ENCODE measurements around the gene ZNHIT1.
"Not testable (repeated sequence)": the region's sequence is repeated elsewhere in the genome, so short reads cannot be mapped to it uniquely, and the experiment has no call there.

The ZNHIT1 gene

DNA sequence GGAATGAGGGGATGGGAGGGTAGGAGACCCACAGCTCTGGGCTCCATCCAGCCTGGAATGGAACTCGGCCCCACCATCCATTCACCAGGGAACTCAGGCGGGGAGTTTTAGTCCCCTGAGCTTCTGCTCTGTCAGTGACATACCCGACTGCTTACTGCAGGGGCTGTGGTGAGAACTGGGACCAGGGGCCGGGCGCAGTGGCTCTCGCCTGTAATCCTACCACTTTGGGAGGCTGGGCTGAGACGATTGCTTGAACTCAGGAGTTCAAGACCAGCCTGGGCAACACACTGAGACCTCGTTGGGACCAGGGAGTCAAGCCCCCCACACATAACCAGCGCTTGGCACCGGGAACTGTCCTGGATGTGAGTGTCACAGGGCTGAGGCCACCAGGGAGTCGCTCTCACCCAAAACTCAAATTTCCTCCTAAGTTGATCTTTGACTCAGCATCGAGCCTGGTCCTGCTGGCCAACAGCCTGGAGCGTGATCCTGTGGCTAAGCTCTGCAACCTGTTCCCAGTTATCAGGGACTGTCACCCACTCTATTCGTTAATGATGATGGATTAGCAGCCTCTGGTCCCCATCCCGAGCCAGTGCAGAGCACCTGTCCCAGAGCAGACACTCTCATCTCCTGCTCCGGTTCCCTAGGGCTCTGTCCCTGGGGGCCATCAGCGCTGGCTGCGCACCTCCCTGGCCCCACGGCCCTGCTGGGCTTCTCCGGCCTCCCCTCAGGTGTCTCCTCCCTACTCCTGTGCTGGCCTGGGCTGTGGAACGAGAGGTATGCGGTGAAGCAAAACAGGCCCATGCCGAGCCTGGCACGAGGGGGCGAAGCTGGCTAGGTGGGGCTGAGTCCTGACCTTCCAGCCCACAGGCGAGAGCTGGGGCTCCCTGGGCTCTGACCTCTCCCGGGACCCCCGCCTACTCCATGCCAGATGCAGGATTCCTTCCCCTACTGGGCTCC, 20.5 kb downstream of the ZNHIT1 start:
- peak overlapping the region in 18 of 21 experiments; percentile 19 to 81 (median 60) for H3K27ac ChIP-seq
- H3K4me3 ChIP-seq: no peak overlapping the region

DNA sequence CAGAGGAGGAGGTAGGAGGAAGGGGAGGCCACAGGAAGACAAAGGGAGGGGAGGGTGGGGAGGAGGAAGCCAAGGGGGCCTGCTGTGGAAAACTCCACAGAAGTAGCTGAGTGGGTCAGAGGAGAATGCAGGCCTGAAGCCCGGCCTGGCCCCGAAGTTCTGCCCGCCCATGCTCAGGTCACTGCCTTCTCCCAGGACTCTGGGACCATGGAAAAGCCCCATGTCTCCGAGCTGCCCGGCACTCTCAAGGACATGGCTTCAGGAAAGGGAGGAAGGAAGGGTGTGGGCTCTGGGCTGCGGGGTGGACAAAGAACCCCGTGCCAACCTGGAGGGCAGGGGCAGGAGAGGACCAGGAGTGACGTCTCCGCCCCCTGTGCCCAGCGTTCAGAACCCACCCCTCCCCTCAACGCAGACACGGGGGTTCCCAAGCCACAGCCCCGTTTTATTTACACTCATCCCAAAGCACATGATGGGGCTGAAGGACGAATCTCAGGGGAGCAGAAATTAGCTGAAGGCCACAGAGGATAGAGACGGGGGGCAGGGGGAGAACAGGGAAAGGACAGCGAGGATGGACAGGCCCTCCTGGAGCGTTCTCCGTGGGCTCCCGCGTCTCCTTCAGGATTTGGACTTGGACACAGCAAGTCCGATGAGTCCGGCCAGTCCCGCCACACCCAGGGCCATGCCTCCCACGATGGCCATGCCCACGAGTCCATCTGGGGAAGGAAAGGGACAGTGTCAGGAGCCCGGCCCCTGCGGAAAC, 21.4 kb downstream of the ZNHIT1 start:
- peak overlapping the region in 17 of 21 experiments; percentile 35 to 81 (median 62) for H3K27ac ChIP-seq
- no peak overlapping the region for H3K4me3 ChIP-seq

DNA sequence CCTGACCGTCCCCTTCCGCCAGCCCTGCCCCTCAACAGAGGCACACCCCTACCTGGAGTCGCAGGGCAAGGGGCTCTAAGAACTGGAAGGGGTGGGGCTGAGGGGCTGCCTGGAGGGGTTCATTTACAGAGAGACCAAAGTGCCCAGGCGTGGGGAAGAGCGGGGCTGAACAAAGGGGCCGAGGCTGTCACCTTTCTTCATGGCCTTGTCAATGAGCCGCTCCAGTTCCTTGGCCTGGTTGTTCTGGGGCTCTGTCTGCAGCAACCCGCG, 21.9 kb downstream of the ZNHIT1 start:
- Histone ChIP-seq H3K4me3 (no peak overlapping the region), H3K27ac (peak overlapping the region in 13 of 21 experiments; percentile 11 to 76 (median 51))

DNA sequence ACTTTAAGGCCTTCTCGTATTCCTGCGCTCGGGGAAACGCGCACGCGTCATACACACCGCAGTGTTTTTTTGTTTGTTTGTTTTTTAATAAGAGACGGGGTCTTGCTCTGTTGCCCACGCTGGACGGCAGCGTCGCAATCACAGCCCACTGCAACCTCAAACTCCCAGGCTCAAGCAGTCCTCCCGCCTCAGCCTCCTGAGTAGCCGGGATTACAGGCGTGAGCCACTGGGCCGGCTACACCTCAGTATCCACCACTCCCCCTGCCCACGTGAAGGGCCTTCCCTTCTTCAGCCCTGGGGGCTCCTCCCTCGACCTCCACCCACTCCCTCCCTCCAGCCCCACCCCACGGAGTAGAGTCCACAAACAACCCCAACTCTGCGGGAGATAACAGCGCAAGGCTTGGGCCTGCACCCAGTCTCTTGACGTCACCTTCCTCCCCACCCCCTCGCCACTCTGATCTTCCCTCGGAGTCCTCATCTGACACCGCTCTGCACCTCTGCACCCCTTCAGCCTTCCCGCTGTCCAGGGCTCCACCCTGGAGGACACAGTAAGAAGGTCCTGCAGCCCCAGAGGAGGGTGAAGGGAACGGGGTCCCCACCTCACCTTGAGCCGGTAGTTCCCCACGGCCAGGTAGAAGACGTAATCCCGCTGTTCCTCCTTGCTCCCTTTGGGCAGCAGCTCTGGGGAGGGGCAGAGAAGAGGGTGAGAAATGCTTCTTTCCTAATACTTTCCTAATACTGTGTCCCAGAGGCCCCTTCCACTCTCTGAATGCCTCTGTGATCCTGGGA, 22.5 kb downstream of the ZNHIT1 start:
- peak overlapping the region in 9 of 21 experiments; percentile 5 to 71 (median 35) for H3K27ac ChIP-seq
- H3K4me3 ChIP-seq: no peak overlapping the region

DNA sequence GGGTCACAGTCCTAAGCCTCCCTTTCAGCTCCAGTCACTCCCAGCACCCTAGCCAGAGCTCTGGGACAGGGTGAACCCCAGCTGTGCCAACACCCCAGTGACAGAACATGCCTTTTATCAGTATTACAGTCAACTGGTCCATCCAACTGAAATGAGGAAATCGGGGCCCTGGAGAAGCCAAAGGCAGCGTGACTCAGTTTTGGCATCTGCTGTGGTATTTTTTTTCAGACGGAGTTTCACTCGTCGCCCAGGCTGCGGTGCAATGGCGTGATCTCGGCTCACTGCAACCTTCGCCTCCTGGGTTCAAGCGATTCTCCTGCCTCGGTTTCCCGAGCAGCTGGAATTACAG, 23.0 kb downstream of the ZNHIT1 start:
- peak overlapping the region in 6 of 21 experiments; percentile 5 to 36 (median 19) for H3K27ac ChIP-seq
- H3K4me3 ChIP-seq: no peak overlapping the region

DNA sequence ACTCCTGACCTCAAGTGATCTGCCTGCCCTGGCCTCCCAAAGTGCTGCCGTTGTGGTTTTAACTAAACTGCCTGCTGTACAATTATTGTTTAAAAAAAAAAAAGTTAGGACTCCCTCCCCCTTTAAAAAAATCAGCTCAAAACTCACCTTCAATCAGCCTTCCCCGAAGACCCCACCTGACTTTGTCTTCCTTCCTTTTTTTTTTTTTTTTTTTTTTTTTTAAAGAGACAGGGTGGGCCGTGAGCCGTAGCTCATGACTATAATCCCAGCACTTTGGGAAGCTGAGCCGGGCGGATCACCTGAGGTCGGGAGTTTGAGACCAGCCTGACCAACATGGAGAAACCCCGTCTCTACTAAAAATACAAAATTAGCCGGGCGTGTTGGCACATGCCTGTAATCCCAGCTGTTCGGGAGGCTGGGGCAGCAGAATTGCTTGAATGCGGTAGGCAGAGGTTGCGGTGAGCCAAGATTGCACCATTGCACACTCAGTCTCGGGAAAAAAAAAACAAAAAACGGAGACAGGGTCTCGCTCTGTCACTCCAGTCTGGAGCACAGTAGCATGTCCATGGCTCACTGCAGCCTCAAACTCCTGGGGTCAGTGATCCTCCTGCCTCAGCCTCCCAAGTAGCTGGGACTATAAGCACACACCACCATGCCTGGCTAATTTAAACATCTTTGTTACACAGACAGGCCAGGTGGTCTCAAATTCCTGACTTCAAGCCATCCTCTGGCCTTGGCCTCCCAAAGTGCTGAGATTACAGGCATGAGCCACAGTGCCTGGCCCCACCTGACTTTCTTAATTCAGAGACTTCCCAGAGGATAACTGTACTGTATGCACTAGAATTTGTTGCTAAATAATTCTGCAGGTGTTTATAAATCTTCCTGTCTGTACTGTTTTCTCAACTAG, 23.7 kb downstream of the ZNHIT1 start:
- H3K27ac ChIP-seq: peak overlapping the region in 3 of 21 experiments; percentile 5 to 36 (median 10)
- no peak overlapping the region for H3K4me3 ChIP-seq

DNA sequence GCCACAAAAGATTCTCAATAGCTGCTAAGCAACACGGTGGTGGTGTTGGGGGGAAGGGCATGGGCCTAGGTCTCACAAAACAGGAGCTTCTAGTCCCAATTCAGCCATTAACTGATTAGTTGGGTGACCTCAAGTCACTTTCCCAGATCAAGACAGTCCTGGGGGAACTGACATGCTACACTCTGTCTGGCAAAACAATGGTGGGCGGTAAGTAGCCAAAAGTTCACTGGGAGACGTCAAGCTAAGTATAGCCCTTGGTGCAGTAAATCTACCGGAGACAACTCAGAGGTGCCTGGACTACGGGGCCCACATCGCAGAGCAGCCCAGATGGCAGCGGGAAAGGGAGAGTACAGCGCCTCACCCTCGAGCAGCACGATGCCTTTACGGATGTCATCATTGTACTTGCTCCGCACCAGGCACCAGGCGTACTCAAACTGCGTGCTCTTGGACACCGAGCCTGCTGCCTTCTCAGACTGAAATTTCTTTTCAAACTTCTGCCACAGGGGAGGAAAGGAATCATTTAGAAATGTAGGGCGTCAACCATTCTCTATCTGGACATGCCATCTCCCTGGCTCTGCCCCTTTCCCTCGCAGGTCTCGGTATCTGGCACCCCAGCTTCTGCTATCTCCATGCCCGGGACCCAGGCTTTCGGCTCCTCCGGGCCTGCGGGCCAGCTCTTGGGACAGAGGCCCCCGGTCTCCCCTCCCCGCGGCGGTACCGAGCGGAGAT, 25.8 kb downstream of the ZNHIT1 start:
- Histone ChIP-seq H3K4me3 (peak overlapping the region; percentile 65 to 89 (median 78)), H3K27ac (peak overlapping the region in 20 of 21 experiments; percentile 81 to 96 (median 92))

DNA sequence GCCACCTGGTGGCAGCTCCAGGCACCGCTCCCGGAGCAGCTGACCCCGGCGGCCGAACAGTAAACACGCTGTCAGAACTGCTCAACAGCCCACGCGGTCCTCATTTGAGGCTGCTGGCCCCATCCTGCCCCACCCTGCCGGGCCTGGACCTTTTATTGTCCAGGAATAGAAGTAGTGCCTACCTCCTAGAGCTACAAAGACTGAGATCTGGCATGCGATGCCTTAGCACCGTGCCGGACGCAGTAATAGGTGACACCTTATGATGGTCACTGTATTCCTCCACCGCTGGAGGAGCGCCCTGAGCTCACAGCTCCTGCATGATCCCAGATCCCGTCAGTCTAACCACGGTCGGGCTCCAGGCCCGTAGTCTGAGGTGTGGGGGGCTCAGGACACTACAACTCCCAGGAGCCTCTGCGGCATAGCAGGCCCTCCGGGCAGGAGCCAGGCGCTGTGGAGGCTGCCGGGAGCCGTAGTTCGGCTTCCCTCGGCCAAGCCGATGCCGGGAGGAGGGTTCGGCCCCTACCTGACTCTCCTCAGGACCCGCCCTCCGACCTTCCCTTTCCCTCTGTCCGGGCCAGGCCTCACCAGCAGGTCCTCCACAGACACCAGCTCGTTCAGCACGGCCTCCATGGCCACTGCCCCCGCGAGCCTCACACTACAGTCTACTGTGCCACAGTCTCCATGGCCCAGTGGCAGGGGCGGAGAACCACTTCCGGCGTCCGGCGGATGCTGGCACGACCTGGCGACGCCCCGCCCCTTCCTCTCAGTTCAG, 26.6 kb downstream of the ZNHIT1 start, which contains the start of gene FIS1:
Gene FIS1 (minus strand): TSS at position 707 of the 772 bp plus-strand sequence. CDS start 77 bp downstream, at position 630.
- Histone ChIP-seq H3K27ac (peak within 1 kb of the TSS; percentile 4 to 96 (median 92)), H3K4me3 (peak within 1 kb of the TSS; percentile 65 to 89 (median 78))

DNA sequence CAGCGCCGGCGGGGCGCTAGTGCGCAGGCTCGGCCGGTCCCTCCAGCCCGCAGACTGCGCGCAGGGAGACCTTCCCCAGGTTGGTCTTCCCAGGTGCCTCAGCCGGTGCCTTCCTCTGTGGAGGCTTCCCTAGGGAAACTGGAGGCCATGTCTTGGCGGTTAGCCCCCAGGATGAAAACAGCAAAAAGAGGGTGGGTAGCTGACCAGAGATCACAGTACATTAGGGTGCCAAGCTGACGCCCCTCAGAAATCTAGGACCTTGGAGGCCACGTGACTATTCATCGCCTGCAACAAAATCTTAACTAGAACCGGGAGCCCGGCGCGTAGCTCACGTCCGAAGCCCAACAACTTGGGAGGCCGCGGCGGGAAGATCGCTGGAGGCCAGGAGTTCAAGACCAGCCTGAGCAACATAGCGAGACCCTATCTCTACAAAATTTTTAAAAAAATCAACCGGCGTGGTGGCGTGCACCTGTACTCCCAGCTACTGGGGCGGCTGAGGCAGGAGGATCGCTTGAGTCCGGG, 27.2 kb downstream of the ZNHIT1 start:
- peak overlapping the region; percentile 65 to 89 (median 78) for H3K4me3 ChIP-seq
- peak overlapping the region in 20 of 21 experiments; percentile 81 to 96 (median 92) for H3K27ac ChIP-seq

DNA sequence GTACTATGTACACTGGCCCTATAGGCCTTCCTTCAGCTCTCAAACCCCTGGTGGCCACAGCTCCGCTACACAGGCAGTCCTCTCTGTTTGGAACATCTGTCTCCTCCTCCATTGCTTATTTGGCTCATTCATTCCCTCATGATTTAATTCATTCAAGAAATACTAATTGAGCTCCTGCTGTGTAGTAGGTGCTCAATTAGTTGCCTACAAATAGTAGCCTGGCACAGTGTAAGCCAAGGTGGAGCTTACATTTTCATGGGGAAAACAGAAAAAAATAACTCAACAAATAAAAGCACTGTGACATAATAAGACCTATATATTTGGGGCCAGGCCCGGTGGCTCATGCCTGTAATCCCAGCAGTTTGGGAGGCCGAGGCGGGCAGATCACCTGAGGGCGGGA, 30.3 kb downstream of the ZNHIT1 start:
- H3K27ac ChIP-seq: no peak overlapping the region
- no peak overlapping the region for H3K4me3 ChIP-seq

DNA sequence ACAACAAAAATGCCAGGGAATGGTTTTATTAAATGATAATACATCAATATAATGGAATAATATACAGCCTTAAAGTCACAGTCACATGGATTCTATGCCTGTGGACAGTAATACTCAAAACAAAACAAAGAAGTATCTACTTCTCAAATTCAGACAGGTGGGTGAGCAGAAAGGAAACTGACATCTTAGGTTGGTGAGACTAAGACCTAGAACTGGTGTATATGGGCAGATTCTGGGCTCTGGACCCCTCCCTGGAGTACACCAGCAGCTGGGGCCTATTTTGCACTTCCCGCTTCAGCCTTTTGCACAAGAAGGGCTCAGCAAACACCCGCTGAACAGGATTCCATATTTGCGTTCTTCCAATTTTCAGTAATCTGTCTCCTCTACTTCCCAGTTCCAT, 32.4 kb downstream of the ZNHIT1 start:
- Histone ChIP-seq H3K27ac (no peak overlapping the region), H3K4me3 (no peak overlapping the region)

DNA sequence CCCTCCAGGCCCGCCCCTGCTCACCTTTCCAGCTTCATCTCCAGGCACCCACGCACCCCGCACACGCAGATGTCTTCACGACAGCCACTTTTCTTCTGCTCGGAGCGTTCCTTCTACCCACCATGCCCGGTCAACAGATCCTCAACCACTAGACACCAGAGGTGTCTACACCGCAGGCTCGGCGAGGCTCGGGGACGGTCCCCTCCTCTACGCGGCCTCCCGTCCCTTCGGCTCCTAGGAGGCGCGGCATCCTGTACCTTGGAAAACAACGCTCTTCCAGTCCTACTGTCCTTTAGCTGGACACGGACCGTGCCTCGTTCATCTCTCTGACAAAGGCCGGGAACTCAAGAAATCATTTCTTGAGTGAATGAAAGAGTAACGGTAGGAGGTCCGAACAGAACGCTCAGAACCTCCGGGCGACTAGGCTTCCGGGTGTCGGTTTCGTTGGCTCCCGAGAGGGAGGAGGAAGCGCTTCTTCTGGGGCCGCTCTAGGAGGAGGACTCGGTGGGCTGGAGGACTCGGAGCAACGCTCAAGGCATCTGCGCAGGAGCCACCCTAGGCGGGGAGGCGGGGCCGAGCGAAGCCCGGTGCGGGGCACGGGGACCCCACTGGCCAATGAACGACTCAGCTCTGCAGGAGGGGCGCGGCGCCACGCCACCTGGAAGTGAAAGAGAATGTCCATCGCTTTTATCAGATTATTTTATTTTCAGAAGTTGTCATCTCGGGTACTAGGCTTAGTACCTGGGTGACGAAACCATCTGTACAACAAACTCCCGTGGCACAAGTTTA, 34.1 kb downstream of the ZNHIT1 start:
- Histone ChIP-seq H3K27ac (peak overlapping the region in 20 of 21 experiments; percentile 23 to 90 (median 80)), H3K4me3 (peak overlapping the region; percentile 60 to 98 (median 86))

DNA sequence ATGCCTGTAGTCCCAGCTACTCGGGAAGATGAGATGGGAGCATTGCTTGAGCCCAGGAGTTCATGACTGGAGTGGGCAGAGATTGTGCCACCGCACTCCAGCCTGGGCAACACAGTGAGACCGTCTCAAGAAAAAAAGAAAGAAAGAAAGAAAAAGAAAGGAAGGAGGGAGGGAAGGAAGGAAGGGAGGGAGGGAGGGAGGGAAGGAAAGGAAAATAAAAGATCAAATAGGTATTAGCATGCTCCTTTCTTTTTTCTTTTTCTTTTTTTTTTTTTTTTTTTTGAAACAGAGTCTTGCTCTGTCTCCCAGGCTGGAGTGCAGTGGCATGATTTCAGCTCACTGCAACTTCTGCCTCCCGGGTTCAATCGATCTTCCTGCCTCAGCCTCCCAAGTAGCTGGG, 35.2 kb downstream of the ZNHIT1 start:
- not testable (repeated sequence) for H3K4me3 ChIP-seq

DNA sequence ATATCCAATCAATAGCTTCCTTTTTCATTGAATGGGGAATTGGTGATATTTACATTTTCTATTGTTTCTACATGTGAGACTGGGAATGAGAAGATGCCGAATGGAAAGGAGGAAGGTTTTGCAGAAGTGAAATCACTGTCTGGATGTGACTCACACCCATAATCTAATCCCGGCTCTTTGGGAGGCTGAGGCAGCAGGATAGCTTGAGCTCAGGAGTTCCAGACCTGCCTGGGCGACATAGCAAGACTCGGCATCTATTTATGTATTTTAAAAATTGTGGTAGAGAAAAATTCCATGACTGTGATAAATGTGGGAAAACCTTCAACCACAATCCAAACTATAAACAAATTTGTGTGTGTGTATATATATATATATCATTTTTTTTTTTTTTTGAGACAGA, 37.8 kb downstream of the ZNHIT1 start:
- no peak overlapping the region for H3K27ac ChIP-seq
- H3K4me3 ChIP-seq: no peak overlapping the region

More for the DNA sequence above, 35.2 kb downstream of the ZNHIT1 start:
- not testable (repeated sequence) for H3K27ac ChIP-seq

DNA sequence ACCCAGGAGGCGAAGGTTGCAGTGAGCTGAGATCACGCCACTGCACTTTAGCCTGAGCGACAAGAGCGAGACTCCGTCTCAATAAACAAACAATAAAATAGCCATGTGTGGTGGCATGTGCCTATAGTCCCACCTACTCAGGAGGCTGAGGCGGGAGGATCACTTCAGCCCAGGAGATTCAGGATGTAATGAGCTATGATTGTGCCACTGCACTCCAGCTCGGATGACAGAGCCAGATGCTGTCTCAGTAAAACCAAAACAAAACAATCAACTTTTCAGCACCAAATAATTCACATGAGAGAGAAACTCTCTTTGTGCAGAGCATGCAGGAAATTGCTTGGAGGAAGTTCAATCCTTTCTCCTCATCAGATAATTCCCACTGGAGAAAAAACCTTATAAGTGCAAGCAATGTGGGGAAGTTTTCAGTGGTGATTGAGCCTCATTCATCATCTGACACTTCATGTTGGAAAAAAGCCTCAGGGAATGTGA, 40.3 kb downstream of the ZNHIT1 start:
- Histone ChIP-seq H3K27ac (no peak overlapping the region), H3K4me3 (no peak overlapping the region)

DNA sequence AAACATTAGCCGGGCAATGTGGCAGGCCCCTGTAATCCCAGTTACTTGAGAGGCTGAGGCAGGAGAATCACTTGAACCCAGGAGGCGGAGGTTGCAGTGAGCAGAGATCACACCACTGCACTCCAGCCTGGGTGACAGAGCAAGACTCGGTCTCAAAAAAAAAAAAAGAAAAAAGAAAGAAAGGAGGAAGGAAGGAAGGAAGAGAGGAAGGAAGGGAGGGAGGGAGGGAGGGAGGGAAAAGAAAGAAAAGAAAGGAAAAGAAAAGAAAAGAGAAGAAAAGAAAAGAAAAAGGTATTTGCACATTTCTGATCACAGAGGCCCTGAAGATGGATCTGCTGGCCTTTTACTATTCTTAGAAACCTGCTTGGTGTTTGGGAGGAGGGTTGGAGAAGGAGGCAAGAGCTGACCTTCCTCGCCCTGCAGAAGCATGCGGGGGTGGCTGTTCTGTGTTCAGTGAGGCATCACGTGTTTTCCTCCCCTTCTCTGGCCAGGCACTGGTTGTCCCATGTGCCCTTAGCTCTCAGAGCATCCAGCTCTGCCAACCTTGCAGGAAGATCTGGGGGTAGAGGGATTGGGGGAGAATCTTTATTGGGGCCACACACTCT, 46.2 kb downstream of the ZNHIT1 start:
- H3K27ac ChIP-seq, H3K4me3 ChIP-seq: not testable (repeated sequence)
